Gastrocnemius medialis (tissue), 4 donors: Measurements from ENCODE around the gene FCGBP.

Experiments used
- POLR2A ChIP-seq, 2 donors: fragments of 450-650 bp; IDR thresholded peaks; one replicate each; pipeline ENCODE4 v1.6.1; 2017; ENCODE audit warnings: antibody characterized with exemption in 2 of 2, mild to moderate bottlenecking in 2 of 2, moderate library complexity in 2 of 2
- TF ChIP-seq, protein P1 (sequence below), 5 experiments: fragments of 450-650 bp in 3 of 5; fragments of 200-600 bp in 2 of 5; sonication (generic) in 2 of 5; IDR thresholded peaks in 4 of 5; conservative IDR thresholded peaks in 1 of 5; 1 replicate in 4 of 5; 2 replicates in 1 of 5; pipeline ENCODE4 v1.5.1; 2016 to 2019; ENCODE audit warnings: antibody characterized with exemption in 5 of 5, mild to moderate bottlenecking in 3 of 5, moderate library complexity in 3 of 5

DNA sequence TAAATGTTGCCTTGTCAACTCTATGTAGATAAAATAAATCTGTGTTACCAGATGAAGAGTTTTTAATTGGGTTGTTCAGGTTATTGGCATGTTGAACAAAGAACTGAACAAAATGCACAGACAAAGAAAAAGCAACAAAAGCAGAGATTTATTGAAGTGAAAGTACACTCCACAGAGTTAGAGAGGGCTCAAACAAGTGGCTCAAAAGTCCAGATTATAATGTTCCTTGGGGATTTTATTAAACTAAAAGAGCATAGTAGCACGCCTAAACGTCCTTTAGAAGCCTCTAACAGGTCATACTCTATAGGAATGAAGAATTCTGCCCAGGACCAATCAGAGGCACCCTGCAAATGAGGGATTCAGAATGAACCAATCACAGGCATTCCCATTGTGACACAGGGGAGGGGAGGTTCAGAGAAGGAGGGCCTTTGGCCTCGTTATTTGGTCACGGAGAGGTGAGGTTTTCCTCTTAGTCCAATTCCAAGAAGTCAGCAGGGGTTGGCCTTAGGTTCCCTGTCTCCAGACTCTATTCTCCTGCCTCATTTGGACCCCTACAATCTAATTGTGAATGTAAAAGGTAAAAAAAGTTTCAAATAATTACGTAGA is 49.4 kb upstream of the FCGBP start:
- TF ChIP-seq, protein P1, sequence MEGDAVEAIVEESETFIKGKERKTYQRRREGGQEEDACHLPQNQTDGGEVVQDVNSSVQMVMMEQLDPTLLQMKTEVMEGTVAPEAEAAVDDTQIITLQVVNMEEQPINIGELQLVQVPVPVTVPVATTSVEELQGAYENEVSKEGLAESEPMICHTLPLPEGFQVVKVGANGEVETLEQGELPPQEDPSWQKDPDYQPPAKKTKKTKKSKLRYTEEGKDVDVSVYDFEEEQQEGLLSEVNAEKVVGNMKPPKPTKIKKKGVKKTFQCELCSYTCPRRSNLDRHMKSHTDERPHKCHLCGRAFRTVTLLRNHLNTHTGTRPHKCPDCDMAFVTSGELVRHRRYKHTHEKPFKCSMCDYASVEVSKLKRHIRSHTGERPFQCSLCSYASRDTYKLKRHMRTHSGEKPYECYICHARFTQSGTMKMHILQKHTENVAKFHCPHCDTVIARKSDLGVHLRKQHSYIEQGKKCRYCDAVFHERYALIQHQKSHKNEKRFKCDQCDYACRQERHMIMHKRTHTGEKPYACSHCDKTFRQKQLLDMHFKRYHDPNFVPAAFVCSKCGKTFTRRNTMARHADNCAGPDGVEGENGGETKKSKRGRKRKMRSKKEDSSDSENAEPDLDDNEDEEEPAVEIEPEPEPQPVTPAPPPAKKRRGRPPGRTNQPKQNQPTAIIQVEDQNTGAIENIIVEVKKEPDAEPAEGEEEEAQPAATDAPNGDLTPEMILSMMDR (IDR thresholded peaks at IDR 0.05 in 4 of 5, conservative IDR thresholded peaks at IDR 0.05 in 1 of 5): no peak
- TF ChIP-seq POLR2A (IDR thresholded peaks at IDR 0.05): no peak
